GM12878 (cell line): ENCODE results near the gene GRM5.

Experiments used
- CREB1 ChIP-seq: IDR thresholded peaks from 2 replicates; pipeline ENCODE4 v1.6.1; 2012; ENCODE audit warnings: low read depth, mild to moderate bottlenecking, inconsistent platforms
- GABPA ChIP-seq: IDR thresholded peaks from 2 replicates; pipeline ENCODE4 v1.6.1; 2014; ENCODE audit warnings: antibody characterized with exemption, low read depth, mild to moderate bottlenecking, inconsistent platforms
- KLF5 ChIP-seq: fragments of 450-650 bp; IDR thresholded peaks from 2 replicates; pipeline ENCODE4 v1.6.1; 2014; ENCODE audit warnings: mild to moderate bottlenecking; ENCODE audit not compliant: partially characterized antibody
- POLR2A ChIP-seq: IDR thresholded peaks from 2 replicates; pipeline ENCODE4 v1.6.1; 2011; ENCODE audit warnings: low read depth, mild to moderate bottlenecking, low read length
- RCOR1 ChIP-seq: conservative IDR thresholded peaks from 2 replicates; pipeline ENCODE4 v1.6.1; 2012; ENCODE audit warnings: low read depth, low read length, improper control_type of control experiment
- RFX5 ChIP-seq: IDR thresholded peaks from 2 replicates; pipeline ENCODE4 v1.6.1; 2011; ENCODE audit warnings: low read depth, low read length, improper control_type of control experiment
- SIN3A ChIP-seq: IDR thresholded peaks from 2 replicates; pipeline ENCODE4 v1.6.1; 2012; ENCODE audit warnings: low read depth, low read length, improper control_type of control experiment
- SMARCA5 ChIP-seq: fragments of 450-650 bp; IDR thresholded peaks from 2 replicates; pipeline ENCODE4 v1.6.1; 2017; ENCODE audit warnings: mild to moderate bottlenecking
- SMC3 ChIP-seq: IDR thresholded peaks from 2 replicates; pipeline ENCODE4 v1.6.1; 2011; ENCODE audit warnings: low read length, improper control_type of control experiment, borderline replicate concordance
- YBX1 ChIP-seq: fragments of 450-650 bp; IDR thresholded peaks from 2 replicates; pipeline ENCODE4 v1.6.1; 2016; ENCODE audit warnings: antibody characterized with exemption
- TF ChIP-seq, protein P1 (sequence below), 3 experiments: IDR thresholded peaks in 2 of 3; conservative IDR thresholded peaks in 1 of 3; 2 replicates each; pipeline ENCODE4 v1.5.1; 2011; ENCODE audit warnings: low read depth in 3 of 3, low read length in 3 of 3, mild to moderate bottlenecking in 3 of 3, control low read depth in 2 of 3, moderate library complexity in 2 of 3, inconsistent platforms in 1 of 3, mixed read lengths in 1 of 3; ENCODE audit not compliant: control insufficient read depth in 2 of 3, insufficient read depth in 1 of 3; ENCODE audit errors: extremely low read depth in 1 of 3
- TF ChIP-seq, protein P2 (sequence below): fragments of 450-650 bp; IDR thresholded peaks from 2 replicates; pipeline ENCODE4 v1.6.1; 2017; ENCODE audit warnings: mild to moderate bottlenecking, moderate library complexity

DNA sequence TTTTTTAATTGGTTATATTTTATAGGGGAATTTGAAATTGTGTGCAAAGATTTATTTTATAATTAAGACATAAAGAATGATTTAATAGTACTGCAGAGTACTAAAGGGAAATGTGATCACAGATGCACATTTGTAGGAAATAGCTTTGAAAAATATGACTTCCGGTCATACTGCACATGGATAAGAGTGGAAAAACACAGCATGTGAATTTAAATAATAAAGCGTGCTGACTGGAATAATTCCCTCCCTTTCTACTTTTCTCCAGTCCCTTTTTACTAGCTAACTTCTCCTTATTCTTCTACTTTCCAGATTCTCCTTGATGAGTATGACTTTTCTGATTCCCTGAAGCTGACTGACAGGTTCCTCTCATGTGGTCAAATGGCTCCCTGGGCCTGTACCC lies 489.9 kb downstream of the GRM5 start:
- TF ChIP-seq RFX5 = no peak
- no peak for TF ChIP-seq SMC3
- TF ChIP-seq, protein P1, sequence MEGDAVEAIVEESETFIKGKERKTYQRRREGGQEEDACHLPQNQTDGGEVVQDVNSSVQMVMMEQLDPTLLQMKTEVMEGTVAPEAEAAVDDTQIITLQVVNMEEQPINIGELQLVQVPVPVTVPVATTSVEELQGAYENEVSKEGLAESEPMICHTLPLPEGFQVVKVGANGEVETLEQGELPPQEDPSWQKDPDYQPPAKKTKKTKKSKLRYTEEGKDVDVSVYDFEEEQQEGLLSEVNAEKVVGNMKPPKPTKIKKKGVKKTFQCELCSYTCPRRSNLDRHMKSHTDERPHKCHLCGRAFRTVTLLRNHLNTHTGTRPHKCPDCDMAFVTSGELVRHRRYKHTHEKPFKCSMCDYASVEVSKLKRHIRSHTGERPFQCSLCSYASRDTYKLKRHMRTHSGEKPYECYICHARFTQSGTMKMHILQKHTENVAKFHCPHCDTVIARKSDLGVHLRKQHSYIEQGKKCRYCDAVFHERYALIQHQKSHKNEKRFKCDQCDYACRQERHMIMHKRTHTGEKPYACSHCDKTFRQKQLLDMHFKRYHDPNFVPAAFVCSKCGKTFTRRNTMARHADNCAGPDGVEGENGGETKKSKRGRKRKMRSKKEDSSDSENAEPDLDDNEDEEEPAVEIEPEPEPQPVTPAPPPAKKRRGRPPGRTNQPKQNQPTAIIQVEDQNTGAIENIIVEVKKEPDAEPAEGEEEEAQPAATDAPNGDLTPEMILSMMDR (IDR thresholded peaks at IDR 0.05 in 2 of 3, conservative IDR thresholded peaks at IDR 0.05 in 1 of 3; ENCODE audit: control insufficient read depth in 2 of 3, extremely low read depth in 1 of 3, insufficient read depth in 1 of 3, low read depth in 3 of 3, low read length in 3 of 3) = no peak
- no peak for TF ChIP-seq GABPA
- no peak for TF ChIP-seq CREB1
- TF ChIP-seq RCOR1 = no peak
- TF ChIP-seq SIN3A = no peak
- no peak for TF ChIP-seq POLR2A
- no peak for TF ChIP-seq YBX1
- no peak for TF ChIP-seq SMARCA5
- TF ChIP-seq, protein P2, sequence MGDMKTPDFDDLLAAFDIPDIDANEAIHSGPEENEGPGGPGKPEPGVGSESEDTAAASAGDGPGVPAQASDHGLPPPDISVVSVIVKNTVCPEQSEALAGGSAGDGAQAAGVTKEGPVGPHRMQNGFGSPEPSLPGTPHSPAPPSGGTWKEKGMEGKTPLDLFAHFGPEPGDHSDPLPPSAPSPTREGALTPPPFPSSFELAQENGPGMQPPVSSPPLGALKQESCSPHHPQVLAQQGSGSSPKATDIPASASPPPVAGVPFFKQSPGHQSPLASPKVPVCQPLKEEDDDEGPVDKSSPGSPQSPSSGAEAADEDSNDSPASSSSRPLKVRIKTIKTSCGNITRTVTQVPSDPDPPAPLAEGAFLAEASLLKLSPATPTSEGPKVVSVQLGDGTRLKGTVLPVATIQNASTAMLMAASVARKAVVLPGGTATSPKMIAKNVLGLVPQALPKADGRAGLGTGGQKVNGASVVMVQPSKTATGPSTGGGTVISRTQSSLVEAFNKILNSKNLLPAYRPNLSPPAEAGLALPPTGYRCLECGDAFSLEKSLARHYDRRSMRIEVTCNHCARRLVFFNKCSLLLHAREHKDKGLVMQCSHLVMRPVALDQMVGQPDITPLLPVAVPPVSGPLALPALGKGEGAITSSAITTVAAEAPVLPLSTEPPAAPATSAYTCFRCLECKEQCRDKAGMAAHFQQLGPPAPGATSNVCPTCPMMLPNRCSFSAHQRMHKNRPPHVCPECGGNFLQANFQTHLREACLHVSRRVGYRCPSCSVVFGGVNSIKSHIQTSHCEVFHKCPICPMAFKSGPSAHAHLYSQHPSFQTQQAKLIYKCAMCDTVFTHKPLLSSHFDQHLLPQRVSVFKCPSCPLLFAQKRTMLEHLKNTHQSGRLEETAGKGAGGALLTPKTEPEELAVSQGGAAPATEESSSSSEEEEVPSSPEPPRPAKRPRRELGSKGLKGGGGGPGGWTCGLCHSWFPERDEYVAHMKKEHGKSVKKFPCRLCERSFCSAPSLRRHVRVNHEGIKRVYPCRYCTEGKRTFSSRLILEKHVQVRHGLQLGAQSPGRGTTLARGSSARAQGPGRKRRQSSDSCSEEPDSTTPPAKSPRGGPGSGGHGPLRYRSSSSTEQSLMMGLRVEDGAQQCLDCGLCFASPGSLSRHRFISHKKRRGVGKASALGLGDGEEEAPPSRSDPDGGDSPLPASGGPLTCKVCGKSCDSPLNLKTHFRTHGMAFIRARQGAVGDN = no peak
- no peak for TF ChIP-seq KLF5
